Thyroid gland (tissue), 4 donors: ENCODE results near the gene KRTAP10-3. TPM values are rescaled to one million over a fixed set of nuclear protein-coding genes. Genes with fewer than 3 reads are reported as not detected.

ENCODE experiments used
- DNase-seq, 2 donors: peaks; one replicate each; pipeline ENCODE4 v3.0.0-alpha.2; 2019
- H3K27ac ChIP-seq, 3 donors: fragments of 200-600 bp; sonication (generic); 1 replicate in 2 of 3; 2 replicates in 1 of 3; pipeline ENCODE4 v1.5.1; 2016 to 2019; ENCODE audit warnings: mild to moderate bottlenecking in 1 of 3, moderate library complexity in 1 of 3
- H3K27me3 ChIP-seq: fragments of 200-600 bp; sonication (generic); one replicate; pipeline ENCODE4 v1.5.1; 2019
- H3K36me3 ChIP-seq, 2 donors: fragments of 200-600 bp; sonication (generic); one replicate each; pipeline ENCODE4 v1.5.1; 2016 to 2019
- H3K4me1 ChIP-seq, 2 donors: fragments of 200-600 bp; sonication (generic); one replicate each; pipeline ENCODE4 v1.5.1; 2017 to 2019
- H3K4me3 ChIP-seq, 3 donors: fragments of 200-600 bp; sonication (generic); replicated peaks in 1 of 3; 1 replicate in 2 of 3; 2 replicates in 1 of 3; pipeline ENCODE4 v1.5.1; 2016; ENCODE audit warnings: mild to moderate bottlenecking in 1 of 3
- H3K9me3 ChIP-seq: fragments of 200-600 bp; sonication (generic); one replicate; pipeline ENCODE4 v1.5.1; 2017
- CTCF ChIP-seq, 6 experiments: fragments of 200-600 bp in 3 of 6; fragments of 450-650 bp in 3 of 6; sonication (generic) in 3 of 6; IDR thresholded peaks; one replicate each; pipeline ENCODE4 v1.5.1; 2016 to 2019; ENCODE audit warnings: antibody characterized with exemption in 6 of 6, mild to moderate bottlenecking in 2 of 6, inconsistent platforms in 1 of 6, moderate library complexity in 1 of 6
- POLR2A ChIP-seq, 2 donors: fragments of 450-650 bp; IDR thresholded peaks; one replicate each; pipeline ENCODE4 v1.6.1; 2017; ENCODE audit warnings: antibody characterized with exemption in 2 of 2, mild to moderate bottlenecking in 2 of 2, moderate library complexity in 1 of 2
- WGBS, 2 donors: methylation state at CpG; one replicate each; pipeline ENCODE4 v1.1.5; 2017; 5-methylcytosine and 5-hydroxymethylcytosine counted together
- intact Hi-C: fragments of 100-400 bp; cut with DNase I; formaldehyde crosslinking; loops from one replicate; pipeline ENCODE4 v1.15.1; 2023
- total RNA-seq, 4 donors: library from RNA; depleted of rRNA; stranded (reverse); fragments of >200 nt; gene quantifications; one replicate each; pipeline ENCODE4 v1.2.3, GENCODE V29; 2016

Gene KRTAP10-3
- total RNA-seq, 4 donors from 2014 or later = not detected

DNA sequence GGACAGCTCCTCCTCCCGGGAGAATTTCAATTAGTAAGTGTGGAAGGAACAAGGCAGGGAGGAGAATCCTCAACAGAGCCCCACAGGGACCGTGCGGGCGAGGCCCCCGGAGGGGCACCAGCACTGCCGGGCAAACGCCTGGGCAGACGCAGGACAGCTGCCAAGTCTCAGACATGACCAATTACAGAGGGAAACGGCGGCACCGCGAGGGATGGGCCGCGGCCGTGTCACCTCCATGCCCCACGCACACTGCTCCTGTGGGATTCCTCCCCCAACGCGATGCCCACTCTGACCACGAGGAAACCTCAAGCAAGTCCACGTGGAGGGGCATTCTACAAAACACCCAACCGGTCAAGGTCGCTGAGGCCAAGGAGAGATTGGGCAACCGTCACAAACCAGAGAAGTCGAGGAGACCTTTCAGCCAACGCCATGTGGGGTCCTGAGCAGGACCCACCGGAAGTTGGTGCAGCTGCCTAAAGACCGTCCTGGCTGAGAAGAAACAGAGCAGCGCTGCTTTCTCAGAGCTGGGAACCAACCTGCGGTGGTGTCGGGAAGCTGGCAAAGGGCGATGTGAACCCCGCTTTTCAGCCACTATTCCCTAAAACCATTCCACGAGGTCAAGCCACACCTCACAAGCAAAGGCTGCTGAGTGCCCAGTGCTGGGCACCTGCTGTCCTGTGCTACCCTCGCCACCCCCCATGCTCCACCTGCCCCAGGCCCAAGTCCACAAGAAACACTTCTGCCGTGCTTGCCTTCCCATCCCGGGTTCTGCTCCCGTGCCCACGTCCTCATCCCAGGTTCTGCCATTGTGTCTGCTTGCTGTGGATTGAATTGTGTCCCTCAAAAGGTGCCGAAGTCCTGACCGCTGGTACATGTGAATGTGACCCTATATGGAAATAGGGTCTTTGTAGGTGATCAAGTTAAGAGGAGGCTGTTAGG, 13.5 kb upstream of the KRTAP10-3 start:
- no peak for DNase-seq
- WGBS, 2 donors = 91 to 92% methylated on average over 40 of the region's 40 CpGs
- H3K36me3 ChIP-seq = no peaks in the 10 kb centered on the region
- no peak overlapping the region for H3K27ac ChIP-seq
- H3K9me3 ChIP-seq = no peaks in the 10 kb centered on the region
- no peak overlapping the region for H3K4me3 ChIP-seq
- H3K27me3 ChIP-seq = no peaks in the 10 kb centered on the region
- TF ChIP-seq POLR2A (IDR thresholded peaks at IDR 0.05) = no peak
- intact Hi-C loops = no loop called here
- no peaks in the 10 kb centered on the region for H3K4me1 ChIP-seq

GRCh38 chr21:44571296-44571695, 12.7 kb upstream of the KRTAP10-3 start:
- no peak for DNase-seq
- no peaks in the 10 kb centered on the region for H3K4me1 ChIP-seq
- no peak overlapping the region for H3K27ac ChIP-seq
- no peak overlapping the region for H3K4me3 ChIP-seq
- intact Hi-C loops = no loop called here
- no peaks in the 10 kb centered on the region for H3K27me3 ChIP-seq
- WGBS, 2 donors = 86 to 95% methylated on average over 3 to 4 of the region's 4 CpGs
- H3K36me3 ChIP-seq = no peaks in the 10 kb centered on the region
- no peaks in the 10 kb centered on the region for H3K9me3 ChIP-seq
- TF ChIP-seq CTCF (IDR thresholded peaks at IDR 0.05) (no peak), POLR2A (IDR thresholded peaks at IDR 0.05) (no peak)

DNA sequence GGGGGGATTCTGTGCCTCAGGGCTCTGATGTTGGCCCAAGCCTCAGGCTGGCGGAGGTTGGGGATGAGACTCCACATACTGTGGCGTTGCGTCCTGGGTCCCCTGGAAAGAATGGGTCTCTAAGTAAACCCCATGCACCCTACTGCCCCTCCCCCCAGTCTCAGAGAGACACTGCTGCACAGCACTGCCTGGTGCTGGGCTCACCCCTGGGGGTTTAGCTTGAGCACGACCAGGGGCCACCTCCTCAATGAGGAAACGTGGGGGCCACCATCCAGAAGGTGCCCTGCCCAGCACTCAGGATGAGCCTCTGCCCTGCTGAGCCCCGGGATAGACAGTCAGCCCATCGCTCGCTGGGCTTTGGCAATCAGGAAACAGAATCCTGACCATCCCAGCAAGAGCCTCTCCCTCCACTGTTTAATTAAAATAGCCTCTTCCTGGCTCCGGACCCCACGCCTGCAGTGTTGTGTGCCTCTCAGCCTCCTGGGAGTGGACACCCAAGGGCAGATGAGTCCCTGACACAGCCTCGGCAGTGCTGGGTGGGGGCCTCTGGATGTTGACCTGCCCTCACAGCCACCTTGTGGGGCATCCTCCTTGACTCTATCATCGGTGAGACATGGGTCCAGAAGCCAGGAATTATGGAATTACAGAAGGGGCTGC, 11.4 kb upstream of the KRTAP10-3 start:
- H3K9me3 ChIP-seq = no peaks in the 10 kb centered on the region
- DNase-seq = no peak
- no peak for TF ChIP-seq CTCF (IDR thresholded peaks at IDR 0.05)
- TF ChIP-seq POLR2A (IDR thresholded peaks at IDR 0.05) = no peak
- H3K27me3 ChIP-seq = no peaks in the 10 kb centered on the region
- no peaks in the 10 kb centered on the region for H3K36me3 ChIP-seq
- H3K4me3 ChIP-seq = no peak overlapping the region
- H3K27ac ChIP-seq = no peak overlapping the region
- intact Hi-C loops = no loop called here
- no peaks in the 10 kb centered on the region for H3K4me1 ChIP-seq
- 76 to 82% methylated on average over 3 to 12 of the region's 12 CpGs for WGBS, 2 donors

- DNase-seq = no peak
- TF ChIP-seq POLR2A (IDR thresholded peaks at IDR 0.05) (no peak), CTCF (IDR thresholded peaks at IDR 0.05) (no peak)
- Histone ChIP-seq H3K9me3 (no peaks in the 10 kb centered on the region), H3K27ac (no peak overlapping the region), H3K27me3 (no peaks in the 10 kb centered on the region), H3K4me3 (no peak overlapping the region), H3K36me3 (no peaks in the 10 kb centered on the region), H3K4me1 (no peaks in the 10 kb centered on the region)
- WGBS, 2 donors = 84 to 92% methylated on average over 19 to 26 of the region's 27 CpGs
- intact Hi-C loops = no loop called here
These were observed 10.3 kb upstream of the KRTAP10-3 start for GRCh38 chr21:44568667-44569556.

DNA sequence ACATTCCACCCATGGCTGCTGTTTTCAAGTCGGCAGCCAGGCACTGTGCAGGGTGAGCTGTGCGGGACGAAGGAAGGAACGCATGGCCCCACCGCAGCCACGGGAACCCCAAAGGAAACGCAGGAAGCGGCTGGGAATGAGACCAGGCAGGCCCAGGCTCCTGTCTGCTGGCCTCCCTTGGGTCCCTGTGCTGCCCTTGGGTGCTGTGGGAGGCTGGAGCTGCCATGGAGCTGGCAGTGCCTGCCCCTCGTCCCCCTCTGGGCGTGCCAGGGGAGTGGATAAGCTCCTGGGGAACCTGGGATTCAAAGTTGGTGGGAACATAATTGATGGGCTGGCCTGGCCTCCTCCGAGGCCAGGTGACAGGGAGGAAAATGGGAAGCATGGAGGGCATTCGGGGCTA, 9.7 kb upstream of the KRTAP10-3 start:
- Histone ChIP-seq H3K4me1 (no peaks in the 10 kb centered on the region), H3K27me3 (no peaks in the 10 kb centered on the region), H3K27ac (no peak overlapping the region), H3K9me3 (no peaks in the 10 kb centered on the region), H3K4me3 (no peak overlapping the region), H3K36me3 (no peaks in the 10 kb centered on the region)
- 80 to 89% methylated on average over 10 to 12 of the region's 12 CpGs for WGBS, 2 donors
- intact Hi-C loops = no loop called here
- no peak for DNase-seq
- no peak for TF ChIP-seq CTCF (IDR thresholded peaks at IDR 0.05)
- TF ChIP-seq POLR2A (IDR thresholded peaks at IDR 0.05) = no peak
